Sciatic nerve (tissue), 2 donors: ENCODE results near the gene TANC1. TPM values are rescaled to one million over a fixed set of nuclear protein-coding genes. Genes with fewer than 3 reads are reported as not detected.

ENCODE experiments used
- ATAC-seq: fragments of 200-7000 bp; cut with Tn5 transposase; one replicate; pipeline ENCODE4 v1.9.1; 2020; ENCODE audit warnings: mild to moderate bottlenecking, moderate library complexity
- DNase-seq: peaks from one replicate; pipeline ENCODE4 v3.0.0-alpha.2; 2020; ENCODE audit warnings: low spot score
- intact Hi-C: fragments of 100-400 bp; cut with DNase I; formaldehyde crosslinking; loops from one replicate; pipeline ENCODE4 v1.14.2; 2022
- total RNA-seq: library from RNA; stranded (reverse); fragmentation: NEBNext Ultra II Directional; extraction: Animal tissue kit (Norgen Biotek cat#: 25700); gene quantifications from one replicate; pipeline ENCODE4 v1.2.1, GENCODE V29; 2021
- donor health status: DM: no; HTN: no; CAD: no.
- donor health status: DM: no; HTN: no; CAD: no.

The TANC1 gene
- total RNA-seq, 1 donor from 2014 or later: 50.3 TPM

- no peak for ATAC-seq
- no peak for DNase-seq
- intact Hi-C loops: no loop called here
These were observed 189.1 kb downstream of the TANC1 start for GRCh38 chr2:159157361-159158209.

- intact Hi-C loops: no loop called here
- ATAC-seq: no peak
- no peak for DNase-seq
These were observed 192.0 kb downstream of the TANC1 start for GRCh38 chr2:159160412-159160811.

GRCh38 chr2:159160954-159161353 is 192.5 kb downstream of the TANC1 start:
- DNase-seq (no peak), ATAC-seq (peak; percentile 9)
- intact Hi-C loops: no loop called here

- DNase-seq (no peak), ATAC-seq (no peak)
- intact Hi-C loops: no loop called here
These were observed 195.5 kb downstream of the TANC1 start for GRCh38 chr2:159163930-159164329.

- ATAC-seq: peak; percentile 34
- intact Hi-C loops: no loop called here
These were observed 196.0 kb downstream of the TANC1 start for GRCh38 chr2:159164457-159164911.

GRCh38 chr2:159165048-159165447 is 196.6 kb downstream of the TANC1 start:
- intact Hi-C loops: no loop called here
- DNase-seq (no peak), ATAC-seq (no peak)

More at GRCh38 chr2:159164457-159164911, 196.0 kb downstream of the TANC1 start:
- DNase-seq: no peak

GRCh38 chr2:159168707-159169106 is 200.3 kb downstream of the TANC1 start:
- ATAC-seq: no peak
- intact Hi-C loops: no loop called here
- DNase-seq: no peak

GRCh38 chr2:159169187-159169586 is 200.7 kb downstream of the TANC1 start:
- DNase-seq (no peak), ATAC-seq (no peak)
- intact Hi-C loops: no loop called here

- intact Hi-C loops: no loop called here
- no peak for DNase-seq
- peak; percentile 43 for ATAC-seq
These were observed 204.0 kb downstream of the TANC1 start for GRCh38 chr2:159172403-159172802.

- intact Hi-C loops: no loop called here
- no peak for ATAC-seq
- no peak for DNase-seq
These were observed 206.3 kb downstream of the TANC1 start for GRCh38 chr2:159174759-159175158.

GRCh38 chr2:159175182-159175581 is 206.7 kb downstream of the TANC1 start:
- intact Hi-C loops: no loop called here
- no peak for ATAC-seq
- no peak for DNase-seq

GRCh38 chr2:159175927-159176326 is 207.5 kb downstream of the TANC1 start:
- intact Hi-C loops: no loop called here
- no peak for ATAC-seq
- DNase-seq: no peak

- no peak for DNase-seq
- no peak for ATAC-seq
- intact Hi-C loops: no loop called here
These were observed 208.1 kb downstream of the TANC1 start for GRCh38 chr2:159176555-159176954.

GRCh38 chr2:159177357-159177756 is 208.9 kb downstream of the TANC1 start:
- intact Hi-C loops: no loop called here
- DNase-seq (no peak), ATAC-seq (no peak)

- intact Hi-C loops: no loop called here
- no peak for DNase-seq
- no peak for ATAC-seq
These were observed 209.5 kb downstream of the TANC1 start for GRCh38 chr2:159177957-159178356.

GRCh38 chr2:159179096-159179495 is 210.7 kb downstream of the TANC1 start:
- intact Hi-C loops: no loop called here
- no peak for DNase-seq
- peak; percentile 33 for ATAC-seq

- DNase-seq (no peak), ATAC-seq (peak; percentile 27)
- intact Hi-C loops: no loop called here
These were observed 211.3 kb downstream of the TANC1 start for GRCh38 chr2:159179696-159180095.

- ATAC-seq (no peak), DNase-seq (no peak)
- intact Hi-C loops: no loop called here
These were observed 214.9 kb downstream of the TANC1 start for GRCh38 chr2:159183346-159183745.

GRCh38 chr2:159185401-159186130 is 217.1 kb downstream of the TANC1 start:
- ATAC-seq: no peak
- intact Hi-C loops: no loop called here
- no peak for DNase-seq

- no peak for DNase-seq
- no peak for ATAC-seq
- intact Hi-C loops: no loop called here
These were observed 218.0 kb downstream of the TANC1 start for GRCh38 chr2:159186462-159186861.
